H1 (cell line): ENCODE results near the gene CDK9. TPM values are rescaled to one million over a fixed set of nuclear protein-coding genes. Genes with fewer than 3 reads are reported as not detected.

Source experiments
- CTCF ChIA-PET: fragments of 300-600 bp; sonication (Branson Sonifier 250); formaldehyde crosslinking; loops from one replicate; lab custom pipeline; 2021; ENCODE audit not compliant: partially characterized antibody; lab: Charles Lee
- POLR2A ChIA-PET: fragments of 300-600 bp; sonication (Branson Sonifier 250); formaldehyde crosslinking; loops from one replicate; lab custom pipeline; 2021; ENCODE audit warnings: inconsistent platforms; ENCODE audit not compliant: partially characterized antibody; lab: Charles Lee
- DNase-seq, 2 experiments: peaks; one replicate each; pipeline versions ENCODE4 v3.0.0 to v3.0.0-alpha.2; 2010 to 2022; ENCODE audit warnings: low spot score in 2 of 2, low read depth in 1 of 2, mixed read lengths in 1 of 2
- FAIRE-seq: peaks from 2 replicates; lab custom pipeline; 2011; peaks lifted over from hg19 to GRCh38; lab: Jason Lieb, UNC
- H2AFZ ChIP-seq: 2 replicates; pipeline ENCODE4 v1.8.1; 2012; ENCODE audit warnings: low read length, inconsistent platforms
- H2AK5ac ChIP-seq: 2 replicates; pipeline ENCODE4 v1.6.1; 2013; ENCODE audit warnings: low read depth, low read length
- H2BK120ac ChIP-seq: replicated peaks from 2 replicates; pipeline ENCODE3; 2013; ENCODE audit warnings: low read depth, low read length, inconsistent platforms
- H2BK12ac ChIP-seq: 2 replicates; pipeline ENCODE4 v1.6.1; 2013; ENCODE audit warnings: low read depth, low read length
- H2BK15ac ChIP-seq: 2 replicates; pipeline ENCODE4 v1.6.1; 2013; ENCODE audit warnings: low read length
- H2BK20ac ChIP-seq: 2 replicates; pipeline ENCODE4 v1.6.1; 2013; ENCODE audit warnings: low read length
- H2BK5ac ChIP-seq: 2 replicates; pipeline ENCODE4 v1.6.1; 2013; ENCODE audit warnings: low read depth, low read length
- H3K14ac ChIP-seq: 2 replicates; pipeline ENCODE4 v1.6.1; 2013; ENCODE audit warnings: inconsistent platforms; ENCODE audit not compliant: insufficient read length
- H3K18ac ChIP-seq: 2 replicates; pipeline ENCODE4 v1.6.1; 2013; ENCODE audit warnings: low read length; ENCODE audit errors: extremely low read depth
- H3K23ac ChIP-seq: 2 replicates; pipeline ENCODE4 v1.6.1; 2013; ENCODE audit warnings: inconsistent platforms; ENCODE audit not compliant: insufficient read length
- H3K23me2 ChIP-seq: 2 replicates; pipeline ENCODE4 v1.6.1; 2013; ENCODE audit warnings: low read depth, low read length
- H3K27ac ChIP-seq: 2 replicates; pipeline ENCODE4 v1.6.1; 2011; ENCODE audit warnings: low read depth, low read length, inconsistent platforms
- H3K27me3 ChIP-seq, 4 experiments: replicated peaks in 1 of 4; 1 replicate in 1 of 4; 2 replicates in 3 of 4; pipeline versions ENCODE4 v1.6.1 to v1.8.1; 2011 to 2013; ENCODE audit warnings: low read length in 3 of 4, mild to moderate bottlenecking in 3 of 4, inconsistent platforms in 2 of 4, mixed read lengths in 2 of 4, moderate library complexity in 1 of 4; ENCODE audit not compliant: control insufficient read depth in 3 of 4, insufficient read depth in 3 of 4; ENCODE audit errors: extremely low read depth in 1 of 4
- H3K36me3 ChIP-seq, 4 experiments: 2 replicates each; pipeline versions ENCODE4 v1.6.1 to v1.8.1; 2011 to 2013; ENCODE audit warnings: mild to moderate bottlenecking in 4 of 4, low read length in 3 of 4, moderate library complexity in 2 of 4, control low read depth in 1 of 4, inconsistent platforms in 1 of 4; ENCODE audit not compliant: insufficient read depth in 4 of 4, control insufficient read depth in 2 of 4
- H3K4ac ChIP-seq: replicated peaks from 2 replicates; pipeline ENCODE3; 2013; ENCODE audit warnings: low read length, low read depth, mixed read lengths, inconsistent platforms; ENCODE audit not compliant: insufficient read length
- H3K4me1 ChIP-seq, 4 experiments: replicated peaks in 1 of 4; 1 replicate in 1 of 4; 2 replicates in 3 of 4; pipeline versions ENCODE4 v1.6.1 to v1.8.1; 2011 to 2013; ENCODE audit warnings: low read length in 3 of 4, inconsistent platforms in 2 of 4, mixed read lengths in 1 of 4; ENCODE audit not compliant: insufficient read depth in 4 of 4, control insufficient read depth in 3 of 4
- H3K4me2 ChIP-seq, 2 experiments: 2 replicates each; pipeline versions ENCODE4 v1.6.1 to v1.8.1; 2011 to 2013; ENCODE audit warnings: low read depth in 2 of 2, low read length in 2 of 2, control low read depth in 1 of 2, inconsistent platforms in 1 of 2, mild to moderate bottlenecking in 1 of 2; ENCODE audit not compliant: insufficient read depth in 1 of 2
- H3K4me3 ChIP-seq, 4 experiments: fragments of 200-600, 300-600 bp in 1 of 4; sonication (generic), shearing (Covaris generic), sonication (Bioruptor Twin) in 1 of 4; 2 replicates each; pipeline versions ENCODE4 v1.5.1 to v1.8.1; 2011 to 2016; ENCODE audit warnings: low read length in 4 of 4, low read depth in 3 of 4, control low read depth in 2 of 4, inconsistent platforms in 2 of 4, mild to moderate bottlenecking in 2 of 4, mixed read lengths in 1 of 4, moderate library complexity in 1 of 4; ENCODE audit not compliant: insufficient read depth in 2 of 4; ENCODE audit errors: extremely low read depth in 1 of 4
- H3K56ac ChIP-seq: replicated peaks from 2 replicates; pipeline ENCODE3; 2013; ENCODE audit warnings: low read depth, mild to moderate bottlenecking, mixed read lengths, low read length, inconsistent platforms; ENCODE audit not compliant: insufficient read length
- H3K79me1 ChIP-seq: 2 replicates; pipeline ENCODE4 v1.6.1; 2013; ENCODE audit warnings: low read depth, low read length, control low read depth
- H3K79me2 ChIP-seq, 2 experiments: 2 replicates each; pipeline versions ENCODE4 v1.6.1 to v1.8.1; 2012 to 2013; ENCODE audit warnings: low read length in 2 of 2, mild to moderate bottlenecking in 2 of 2, inconsistent platforms in 1 of 2; ENCODE audit not compliant: insufficient read depth in 2 of 2, control insufficient read depth in 1 of 2
- H3K9ac ChIP-seq, 4 experiments: replicated peaks in 1 of 4; 1 replicate in 1 of 4; 2 replicates in 3 of 4; pipeline versions ENCODE4 v1.6.1 to v1.8.1; 2011 to 2013; ENCODE audit warnings: low read depth in 3 of 4, low read length in 3 of 4, control low read depth in 2 of 4, mild to moderate bottlenecking in 2 of 4, moderate library complexity in 2 of 4, inconsistent platforms in 1 of 4; ENCODE audit errors: extremely low read depth in 1 of 4
- H3K9me3 ChIP-seq, 2 experiments: 2 replicates each; pipeline versions ENCODE4 v1.6.1 to v1.8.1; 2012 to 2013; ENCODE audit warnings: mild to moderate bottlenecking in 2 of 2, moderate library complexity in 2 of 2, control low read depth in 1 of 2, inconsistent platforms in 1 of 2, low read depth in 1 of 2, low read length in 1 of 2, mixed read lengths in 1 of 2; ENCODE audit not compliant: insufficient read depth in 2 of 2
- H4K20me1 ChIP-seq, 2 experiments: replicated peaks in 1 of 2; 2 replicates each; pipeline versions ENCODE3 to v1.8.1; 2011 to 2013; ENCODE audit warnings: inconsistent platforms in 2 of 2, low read length in 2 of 2, mild to moderate bottlenecking in 1 of 2; ENCODE audit not compliant: insufficient read depth in 2 of 2, control insufficient read depth in 1 of 2
- H4K5ac ChIP-seq: 2 replicates; pipeline ENCODE4 v1.6.1; 2013; ENCODE audit warnings: low read length, low read depth, mixed read lengths, inconsistent platforms; ENCODE audit not compliant: insufficient read length
- H4K8ac ChIP-seq: 2 replicates; pipeline ENCODE4 v1.8.0; 2013; ENCODE audit warnings: mild to moderate bottlenecking, moderate library complexity, low read length, inconsistent platforms; ENCODE audit not compliant: insufficient read depth; ENCODE audit errors: extremely low read depth
- H4K91ac ChIP-seq: replicated peaks from 2 replicates; pipeline ENCODE3; 2013; ENCODE audit warnings: low read length, mixed read lengths, inconsistent platforms; ENCODE audit not compliant: insufficient read length
- BCL11A ChIP-seq, 2 experiments: IDR thresholded peaks; one replicate each; pipeline ENCODE4 v1.6.1; 2011; ENCODE audit warnings: low read depth in 2 of 2, low read length in 2 of 2, mild to moderate bottlenecking in 2 of 2
- CREB1 ChIP-seq: IDR thresholded peaks from 2 replicates; pipeline ENCODE4 v1.6.1; 2012; ENCODE audit warnings: inconsistent platforms
- CTBP2 ChIP-seq: IDR thresholded peaks from 2 replicates; pipeline ENCODE4 v1.7.0; 2011; ENCODE audit warnings: borderline replicate concordance, mild to moderate bottlenecking, moderate library complexity, mixed read lengths, low read length; ENCODE audit not compliant: insufficient read depth, insufficient read length
- HDAC2 ChIP-seq, 2 experiments: fragments of 300-600 bp in 1 of 2; sonication (generic) in 1 of 2; IDR thresholded peaks; 2 replicates each; pipeline ENCODE4 v1.6.1; 2011 to 2012; ENCODE audit warnings: low read depth in 2 of 2, low read length in 2 of 2, mild to moderate bottlenecking in 2 of 2, moderate library complexity in 2 of 2, borderline replicate concordance in 1 of 2, inconsistent platforms in 1 of 2
- PHF8 ChIP-seq: fragments of 200-600 bp; sonication (generic); conservative IDR thresholded peaks from 2 replicates; pipeline ENCODE4 v1.7.1; 2012; ENCODE audit warnings: low read depth, mild to moderate bottlenecking, inconsistent platforms, low read length, moderate library complexity
- POLR2A ChIP-seq, 2 experiments: IDR thresholded peaks; 1 replicate in 1 of 2; 2 replicates in 1 of 2; pipeline ENCODE4 v1.6.1; 2011; ENCODE audit warnings: low read depth in 2 of 2, low read length in 2 of 2, mild to moderate bottlenecking in 2 of 2; ENCODE audit errors: control extremely low read depth in 1 of 2
- RXRA ChIP-seq: IDR thresholded peaks from 2 replicates; pipeline ENCODE4 v1.6.1; 2011; ENCODE audit warnings: low read depth, mild to moderate bottlenecking, low read length, moderate library complexity; ENCODE audit not compliant: insufficient read depth
- SIX5 ChIP-seq: IDR thresholded peaks from 2 replicates; pipeline ENCODE4 v1.6.1; 2011; ENCODE audit warnings: mild to moderate bottlenecking, low read depth, low read length
- TAF7 ChIP-seq: optimal IDR thresholded peaks from 2 replicates; pipeline ENCODE3; 2011; ENCODE audit warnings: low read depth, mild to moderate bottlenecking, inconsistent platforms, low read length, moderate library complexity, borderline replicate concordance
- TBP ChIP-seq: IDR thresholded peaks from 2 replicates; pipeline ENCODE4 v1.6.1; 2011; ENCODE audit warnings: low read depth, low read length, improper control_type of control experiment
- TEAD4 ChIP-seq: IDR thresholded peaks from 2 replicates; pipeline ENCODE4 v1.6.1; 2012; ENCODE audit warnings: low read depth, low read length, inconsistent platforms, mixed read lengths
- WGBS, 2 experiments: shearing (Covaris generic) in 1 of 2; methylation state at CpG; one replicate each; pipeline versions ENCODE4 v1.1.6 to v1.1.7; 2013 to 2015; ENCODE audit warnings: low lambda C conversion rate in 2 of 2, mixed read lengths in 2 of 2, inconsistent platforms in 1 of 2, low coverage in 1 of 2, missing lambda C conversion rate in 1 of 2; ENCODE audit not compliant: insufficient replicate concordance in 2 of 2, insufficient coverage in 1 of 2, insufficient read length in 1 of 2; ENCODE audit errors: extremely low coverage in 1 of 2, missing lambda C conversion rate in 1 of 2; 5-methylcytosine and 5-hydroxymethylcytosine counted together
- polyA plus RNA-seq, 7 experiments: library from polyadenylated mRNA; depleted of rRNA in 3 of 7; stranded (reverse) in 5 of 7; unstranded in 2 of 7; fragments of >200 nt in 5 of 7; fragments of 200-250 nt in 2 of 7; gene quantifications; 1 replicate in 5 of 7; 2 replicates in 1 of 7; 4 replicates in 1 of 7; pipeline versions ENCODE4 v1.2.1 to v1.2.3, GENCODE V29; 2011 to 2013; ENCODE audit warnings: missing spikeins in 2 of 7, mixed read lengths in 2 of 7
- total RNA-seq: library from RNA; stranded (reverse); fragmentation: NEBNext Ultra II Directional; extraction: Animal tissue kit (Norgen Biotek cat#: 25700); gene quantifications from 2 replicates; pipeline ENCODE4 v1.2.1, GENCODE V29; 2021
- TF ChIP-seq, protein P1 (sequence below): IDR thresholded peaks from 2 replicates; pipeline ENCODE4 v1.6.1; 2012; ENCODE audit warnings: inconsistent platforms

The CDK9 gene
- total and polyA plus RNA-seq, 2 of the 8 experiments (the other 6 are each of a cell fraction or from before 2014, with no cell fraction given): 69.1 to 87.5 TPM

DNA sequence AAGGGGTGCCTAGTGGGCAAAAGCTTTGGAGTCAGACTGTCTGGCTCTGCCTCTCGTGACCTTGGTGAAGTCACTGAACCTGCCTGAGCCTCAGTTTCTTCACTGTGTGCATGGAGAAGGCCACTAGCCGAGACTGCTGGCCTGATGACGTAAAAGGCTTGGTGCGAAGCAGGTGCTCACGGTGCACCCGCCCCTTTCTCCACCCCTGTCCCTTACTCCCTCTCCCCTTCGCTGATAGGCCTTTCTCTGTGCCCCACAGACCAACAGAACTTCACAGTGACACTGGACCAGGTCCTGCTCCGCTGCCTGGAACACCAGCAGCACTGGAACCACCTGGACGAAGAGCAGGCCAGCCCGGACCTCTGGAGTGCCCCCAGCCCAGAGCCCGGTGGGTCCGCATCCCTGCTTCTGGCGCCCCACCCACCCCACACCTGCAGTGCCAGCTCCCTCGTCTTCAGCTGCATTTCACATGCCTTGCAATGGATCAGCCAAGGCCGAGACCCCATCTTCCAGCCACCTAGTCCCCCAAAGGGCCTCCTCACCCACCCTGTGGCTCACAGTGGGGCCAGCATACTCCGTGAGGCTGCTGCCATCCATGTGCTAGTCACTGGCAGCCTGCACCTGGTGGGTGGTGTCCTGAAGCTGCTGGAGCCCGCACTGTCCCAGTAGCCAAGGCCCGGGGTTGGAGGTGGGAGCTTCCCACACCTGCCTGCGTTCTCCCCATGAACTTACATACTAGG is 27.3 kb downstream of the CDK9 start:
- H3K27me3 ChIP-seq: no peaks in the 10 kb centered on the region
- no peak overlapping the region for H2BK20ac ChIP-seq
- no peak overlapping the region for H3K27ac ChIP-seq
- H3K23me2 ChIP-seq: peaks cover 2% of the 10 kb centered on the region; the same call in 1 of the 2 replicates
- WGBS, 2 experiments: 95% methylated on average over 19 of the region's 19 CpGs; no CpG with 5 or more reads in 1 of the 2 experiments
- no peak overlapping the region for H3K23ac ChIP-seq
- H4K5ac ChIP-seq: no peak overlapping the region
- H3K4ac ChIP-seq: no peak overlapping the region
- no peaks in the 10 kb centered on the region for H3K79me2 ChIP-seq
- H3K79me1 ChIP-seq: 0 out of 2 replicates have a peak, but pooled peaks cover 2% of the 10 kb centered on the region
- peaks cover 0 to 23% of the 10 kb centered on the region in 2 experiments for H4K20me1 ChIP-seq
- H3K9me3 ChIP-seq: no peaks in the 10 kb centered on the region
- H2AK5ac ChIP-seq: no peak overlapping the region
- no peak overlapping the region for H3K14ac ChIP-seq
- no peak overlapping the region for H3K18ac ChIP-seq
- H2BK15ac ChIP-seq: no peak overlapping the region
- no peak overlapping the region for H2AFZ ChIP-seq
- H3K36me3 ChIP-seq: peaks cover 10 to 27% (median 21%) of the 10 kb centered on the region in 4 experiments; a peak in 7 of 8 replicates
- no peak overlapping the region for H4K8ac ChIP-seq
- FAIRE-seq (no peak), DNase-seq (no peak)
- H2BK120ac ChIP-seq: no peak overlapping the region
- H3K9ac ChIP-seq: no peak overlapping the region
- H3K4me3 ChIP-seq: no peak overlapping the region
- no peak overlapping the region for H3K56ac ChIP-seq
- H4K91ac ChIP-seq: no peak overlapping the region
- H2BK5ac ChIP-seq: no peak overlapping the region
- no peak overlapping the region for H3K4me2 ChIP-seq
- POLR2A ChIA-PET: interaction anchor here (0.7 to 6.7 kb wide), 5 partner anchors 9 to 88 kb away, joined by 3 to 34 read pairs (median 5); no protein-coding TSS in a partner anchor
- CTCF ChIA-PET: interaction anchor here (0.6 to 4.5 kb wide), 6 partner anchors 11 to 57 kb away, joined by 4 to 19 read pairs (median 8); no protein-coding TSS in a partner anchor
- H2BK12ac ChIP-seq: no peak overlapping the region
- H3K4me1 ChIP-seq: peaks cover 0 to 8% (median 6%) of the 10 kb centered on the region in 4 experiments; a peak in 5 of 7 replicates
- TF ChIP-seq CTBP2 (no peak), TEAD4 (no peak), PHF8 (no peak), CREB1 (no peak), HDAC2 (IDR thresholded peaks at IDR 0.05; ENCODE audit: borderline replicate concordance in 1 of 2, low read depth in 2 of 2, low read length in 2 of 2) (no peak), TAF7 (no peak), BCL11A (IDR thresholded peaks at IDR 0.05; ENCODE audit: low read depth in 2 of 2, low read length in 2 of 2) (no peak), TBP (no peak), RXRA (no peak), SIX5 (no peak), POLR2A (IDR thresholded peaks at IDR 0.05; ENCODE audit: control extremely low read depth in 1 of 2, low read depth in 2 of 2, low read length in 2 of 2) (no peak)
- TF ChIP-seq, protein P1, sequence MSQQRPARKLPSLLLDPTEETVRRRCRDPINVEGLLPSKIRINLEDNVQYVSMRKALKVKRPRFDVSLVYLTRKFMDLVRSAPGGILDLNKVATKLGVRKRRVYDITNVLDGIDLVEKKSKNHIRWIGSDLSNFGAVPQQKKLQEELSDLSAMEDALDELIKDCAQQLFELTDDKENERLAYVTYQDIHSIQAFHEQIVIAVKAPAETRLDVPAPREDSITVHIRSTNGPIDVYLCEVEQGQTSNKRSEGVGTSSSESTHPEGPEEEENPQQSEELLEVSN: no peak
